ENCODE results near the gene ZNF385D.
"Not testable (repeated sequence)": the region's sequence is repeated elsewhere in the genome, so short reads cannot be mapped to it uniquely, and the experiment has no call there.

The ZNF385D gene

GRCh38 chr3:21502656-21503055, 248.4 kb downstream of the ZNF385D start:
- no peak overlapping the region for H3K4me3 ChIP-seq (ENCODE audit: low read depth, low read length)
- no peak for DNase-seq (ENCODE audit: low read depth)
- no peak for TF ChIP-seq CTCF (IDR thresholded peaks at IDR 0.05; ENCODE audit: insufficient read depth, low read depth, low read length, missing control alignments)

- no peak for DNase-seq (ENCODE audit: low read depth)
- no peak for TF ChIP-seq CTCF (IDR thresholded peaks at IDR 0.05; ENCODE audit: insufficient read depth, low read depth, low read length, missing control alignments)
- no peak overlapping the region for H3K4me3 ChIP-seq (ENCODE audit: low read depth, low read length)
These were observed 250.2 kb downstream of the ZNF385D start for GRCh38 chr3:21500834-21501233.

- not testable (repeated sequence) for H3K4me3 ChIP-seq (ENCODE audit: low read depth, low read length); DNase-seq (ENCODE audit: low read depth)
These were observed 260.3 kb downstream of the ZNF385D start for GRCh38 chr3:21490671-21491070.

GRCh38 chr3:21487520-21487919, 263.5 kb downstream of the ZNF385D start:
- DNase-seq (ENCODE audit: low read depth) = no peak
- no peak for TF ChIP-seq CTCF (IDR thresholded peaks at IDR 0.05; ENCODE audit: insufficient read depth, low read depth, low read length, missing control alignments)
- no peak overlapping the region for H3K4me3 ChIP-seq (ENCODE audit: low read depth, low read length)

GRCh38 chr3:21486024-21486935, 264.7 kb downstream of the ZNF385D start:
- not testable (repeated sequence) for DNase-seq (ENCODE audit: low read depth); H3K4me3 ChIP-seq (ENCODE audit: low read depth, low read length)

GRCh38 chr3:21484828-21485144, 266.2 kb downstream of the ZNF385D start:
- no peak for TF ChIP-seq CTCF (IDR thresholded peaks at IDR 0.05; ENCODE audit: insufficient read depth, low read depth, low read length, missing control alignments)
- DNase-seq (ENCODE audit: low read depth) = no peak
- H3K4me3 ChIP-seq (ENCODE audit: low read depth, low read length) = no peak overlapping the region

GRCh38 chr3:21484057-21484827, 266.8 kb downstream of the ZNF385D start:
- peak; percentile 69 for TF ChIP-seq CTCF (IDR thresholded peaks at IDR 0.05; ENCODE audit: insufficient read depth, low read depth, low read length, missing control alignments)

More at GRCh38 chr3:21484057-21484827, 266.8 kb downstream of the ZNF385D start:
- no peak overlapping the region for H3K4me3 ChIP-seq (ENCODE audit: low read depth, low read length)
- DNase-seq (ENCODE audit: low read depth) = peak; percentile 72

Data from GM12865 (cell line).